KMS-11 (cell line): Measurements from ENCODE around the gene FAM118A.

ENCODE experiments used
- H2AFZ ChIP-seq: fragments of 200-600 bp; sonication (generic); 2 replicates; pipeline ENCODE4 v1.6.1; 2016; ENCODE audit warnings: antibody characterized with exemption, mixed run types, low read depth
- H3K27ac ChIP-seq: fragments of 200-600 bp; sonication (generic); 2 replicates; pipeline ENCODE4 v1.6.1; 2016; ENCODE audit warnings: mild to moderate bottlenecking, mixed run types
- H3K27me3 ChIP-seq: fragments of 200-600 bp; sonication (generic); 2 replicates; pipeline ENCODE4 v1.6.1; 2017; ENCODE audit warnings: mild to moderate bottlenecking, low read depth, mixed run types, moderate library complexity; ENCODE audit not compliant: insufficient read depth
- H3K36me3 ChIP-seq: fragments of 200-600 bp; sonication (generic); 2 replicates; pipeline ENCODE4 v1.6.1; 2017; ENCODE audit warnings: mild to moderate bottlenecking, mixed run types; ENCODE audit not compliant: insufficient read depth
- H3K4me1 ChIP-seq: fragments of 200-600 bp; sonication (generic); 2 replicates; pipeline ENCODE4 v1.6.1; 2016; ENCODE audit warnings: mild to moderate bottlenecking, low read depth, mixed run types; ENCODE audit not compliant: poor library complexity, severe bottlenecking
- H3K4me2 ChIP-seq: fragments of 200-600 bp; sonication (generic); 2 replicates; pipeline ENCODE4 v1.7.0; 2016; ENCODE audit warnings: mild to moderate bottlenecking, mixed run types
- H3K4me3 ChIP-seq: fragments of 200-600 bp; sonication (generic); IDR thresholded peaks from 2 replicates; pipeline ENCODE4 v1.6.1; 2017; ENCODE audit warnings: low read depth, low read length, mixed read lengths; ENCODE audit not compliant: insufficient read depth
- H3K79me2 ChIP-seq: fragments of 200-600 bp; sonication (generic); 2 replicates; pipeline ENCODE4 v1.6.1; 2016; ENCODE audit warnings: low read depth, mixed run types; ENCODE audit not compliant: insufficient read depth
- H3K9ac ChIP-seq: fragments of 200-600 bp; sonication (generic); 2 replicates; pipeline ENCODE4 v1.6.1; 2016; ENCODE audit warnings: mild to moderate bottlenecking, mixed run types
- H4K20me1 ChIP-seq: fragments of 200-600 bp; sonication (generic); 2 replicates; pipeline ENCODE4 v1.6.1; 2016; ENCODE audit warnings: mild to moderate bottlenecking, mixed run types; ENCODE audit not compliant: insufficient read depth
- TF ChIP-seq, protein P1 (sequence below): fragments of 200-600 bp; sonication (generic); conservative IDR thresholded peaks from 2 replicates; pipeline ENCODE4 v1.6.1; 2017; ENCODE audit warnings: low read depth, mild to moderate bottlenecking, antibody characterized with exemption, low read length, moderate library complexity, mixed read lengths

FAM118A gene

DNA sequence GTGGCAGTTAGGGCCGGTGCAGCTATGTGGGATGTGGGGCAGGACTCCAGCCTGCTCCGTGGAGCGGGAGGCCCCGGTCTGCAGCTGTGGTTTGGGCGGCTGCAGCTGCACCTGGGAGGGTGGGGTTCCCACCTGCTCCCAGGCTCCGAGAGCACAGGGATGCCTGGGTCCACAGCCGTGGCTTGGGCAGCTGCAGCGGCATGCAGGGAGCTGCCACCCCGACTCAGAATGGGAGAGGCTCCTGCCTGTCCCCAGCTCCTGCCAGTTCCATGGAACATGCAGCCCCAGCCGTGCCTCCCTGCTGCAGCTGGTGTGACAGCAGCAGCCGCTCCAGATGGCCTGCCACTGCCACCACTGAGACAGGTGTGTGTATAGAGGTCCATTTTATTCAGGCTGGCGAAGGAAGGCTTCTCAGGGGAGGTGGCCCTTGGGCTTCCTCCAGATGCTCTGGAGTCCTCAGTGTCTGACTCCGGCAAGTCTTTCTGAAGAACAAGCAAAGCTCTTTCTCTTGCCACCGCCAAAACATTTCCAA is 46.7 kb upstream of the FAM118A start:
- Histone ChIP-seq H3K4me3 (no peak overlapping the region), H3K36me3 (no peaks in the 10 kb centered on the region), H4K20me1 (no peaks in the 10 kb centered on the region), H3K27ac (no peak overlapping the region), H3K9ac (no peak overlapping the region), H3K27me3 (peaks cover 9% of the 10 kb centered on the region; the same call in 1 of the 2 replicates), H2AFZ (no peak overlapping the region), H3K79me2 (no peaks in the 10 kb centered on the region), H3K4me1 (peaks cover 11% of the 10 kb centered on the region), H3K4me2 (no peak overlapping the region)
- TF ChIP-seq, protein P1, sequence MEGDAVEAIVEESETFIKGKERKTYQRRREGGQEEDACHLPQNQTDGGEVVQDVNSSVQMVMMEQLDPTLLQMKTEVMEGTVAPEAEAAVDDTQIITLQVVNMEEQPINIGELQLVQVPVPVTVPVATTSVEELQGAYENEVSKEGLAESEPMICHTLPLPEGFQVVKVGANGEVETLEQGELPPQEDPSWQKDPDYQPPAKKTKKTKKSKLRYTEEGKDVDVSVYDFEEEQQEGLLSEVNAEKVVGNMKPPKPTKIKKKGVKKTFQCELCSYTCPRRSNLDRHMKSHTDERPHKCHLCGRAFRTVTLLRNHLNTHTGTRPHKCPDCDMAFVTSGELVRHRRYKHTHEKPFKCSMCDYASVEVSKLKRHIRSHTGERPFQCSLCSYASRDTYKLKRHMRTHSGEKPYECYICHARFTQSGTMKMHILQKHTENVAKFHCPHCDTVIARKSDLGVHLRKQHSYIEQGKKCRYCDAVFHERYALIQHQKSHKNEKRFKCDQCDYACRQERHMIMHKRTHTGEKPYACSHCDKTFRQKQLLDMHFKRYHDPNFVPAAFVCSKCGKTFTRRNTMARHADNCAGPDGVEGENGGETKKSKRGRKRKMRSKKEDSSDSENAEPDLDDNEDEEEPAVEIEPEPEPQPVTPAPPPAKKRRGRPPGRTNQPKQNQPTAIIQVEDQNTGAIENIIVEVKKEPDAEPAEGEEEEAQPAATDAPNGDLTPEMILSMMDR, result no peak

GRCh38 chr22:45263463-45264269 is 46.1 kb upstream of the FAM118A start:
- Histone ChIP-seq H3K4me3 (no peak overlapping the region), H3K4me1 (peaks cover 11% of the 10 kb centered on the region), H3K9ac (no peak overlapping the region), H2AFZ (no peak overlapping the region), H4K20me1 (no peaks in the 10 kb centered on the region), H3K36me3 (no peaks in the 10 kb centered on the region), H3K27ac (no peak overlapping the region), H3K79me2 (no peaks in the 10 kb centered on the region), H3K27me3 (peaks cover 9% of the 10 kb centered on the region; the same call in 1 of the 2 replicates), H3K4me2 (no peak overlapping the region)
- TF ChIP-seq, protein P1, result no peak

GRCh38 chr22:45265535-45265934 is 44.2 kb upstream of the FAM118A start:
- no peak overlapping the region for H3K4me2 ChIP-seq

DNA sequence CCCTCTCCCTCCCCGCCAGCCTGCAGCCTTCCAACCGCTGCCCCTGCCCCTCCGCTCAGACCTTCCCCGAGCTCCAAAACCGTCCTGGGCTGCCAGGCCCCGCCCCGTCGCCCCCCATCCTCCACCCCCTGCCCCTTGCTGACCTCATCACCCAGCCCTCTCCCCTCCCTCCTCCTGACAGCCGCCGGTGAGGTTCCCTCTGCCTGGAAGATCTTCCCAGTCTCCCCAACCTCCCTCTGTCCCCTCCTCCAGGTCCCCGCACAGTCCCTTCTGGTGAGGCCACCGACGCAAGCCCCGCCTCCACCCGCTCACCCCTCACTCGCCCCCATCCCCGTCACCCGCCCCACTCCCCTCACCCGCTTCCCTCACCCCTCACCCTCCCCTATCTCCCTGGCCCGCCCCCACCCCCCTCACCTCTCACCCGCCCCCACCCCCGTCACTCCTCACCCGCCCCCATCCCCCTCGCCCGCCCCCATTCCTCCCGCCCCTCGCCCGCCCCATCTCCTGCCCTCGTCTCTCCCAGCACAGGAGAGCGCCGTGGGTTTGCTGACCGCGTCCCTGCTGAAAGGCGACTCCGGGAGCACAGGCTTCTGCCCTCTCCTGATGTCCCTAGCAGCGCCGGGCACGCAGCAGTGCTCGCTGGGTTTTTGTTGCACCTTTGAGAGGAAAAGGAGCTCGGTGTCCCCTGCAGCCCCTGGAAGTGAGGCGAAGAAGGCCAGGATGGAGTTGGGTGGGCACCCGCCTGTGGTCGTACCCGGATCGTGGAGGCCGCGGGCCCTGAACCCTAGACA is 41.4 kb upstream of the FAM118A start:
- peak overlapping the region; percentile 96 for H2AFZ ChIP-seq

More at GRCh38 chr22:45265535-45265934, 44.2 kb upstream of the FAM118A start:
- TF ChIP-seq, protein P1, result no peak
- Histone ChIP-seq H3K9ac (no peak overlapping the region), H3K27me3 (peaks cover 20% of the 10 kb centered on the region; the same call in 1 of the 2 replicates), H4K20me1 (no peaks in the 10 kb centered on the region), H3K27ac (no peak overlapping the region), H3K79me2 (no peaks in the 10 kb centered on the region), H3K36me3 (no peaks in the 10 kb centered on the region), H3K4me3 (no peak overlapping the region), H2AFZ (no peak overlapping the region), H3K4me1 (peaks cover 11% of the 10 kb centered on the region)

More for the DNA sequence above, 41.4 kb upstream of the FAM118A start:
- Histone ChIP-seq H3K4me2 (peak overlapping the region; percentile 94), H3K4me1 (peaks cover 2% of the 10 kb centered on the region), H3K4me3 (no peak overlapping the region), H3K36me3 (no peaks in the 10 kb centered on the region), H3K79me2 (no peaks in the 10 kb centered on the region), H4K20me1 (no peaks in the 10 kb centered on the region), H3K9ac (no peak overlapping the region; the same call in 1 of the 2 replicates), H3K27ac (no peak overlapping the region), H3K27me3 (peaks cover 19% of the 10 kb centered on the region; the same call in 1 of the 2 replicates)
- TF ChIP-seq, protein P1, result no peak
